ENCODE data around the gene TLK1.

Gene TLK1

DNA sequence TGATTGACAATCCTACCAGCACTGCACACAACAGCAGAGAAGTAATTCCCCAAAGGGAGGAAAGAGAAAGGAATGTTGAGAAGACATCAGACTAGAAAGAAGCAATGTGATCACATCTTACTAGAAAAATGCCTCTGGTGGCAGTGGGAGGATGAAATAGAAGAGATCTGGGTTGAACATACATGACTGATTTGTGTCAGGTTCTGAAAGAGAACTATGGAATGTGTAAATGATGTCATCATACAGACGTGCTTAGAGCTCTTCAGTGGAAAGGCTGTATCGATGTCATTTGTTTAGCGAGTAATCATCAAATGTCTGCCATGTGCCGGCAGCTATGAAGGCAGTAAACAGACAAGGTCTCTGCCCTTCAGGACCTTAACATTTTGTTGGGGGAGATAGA is 206.8 kb downstream of the TLK1 start:
- no peak for DNase-seq

DNA sequence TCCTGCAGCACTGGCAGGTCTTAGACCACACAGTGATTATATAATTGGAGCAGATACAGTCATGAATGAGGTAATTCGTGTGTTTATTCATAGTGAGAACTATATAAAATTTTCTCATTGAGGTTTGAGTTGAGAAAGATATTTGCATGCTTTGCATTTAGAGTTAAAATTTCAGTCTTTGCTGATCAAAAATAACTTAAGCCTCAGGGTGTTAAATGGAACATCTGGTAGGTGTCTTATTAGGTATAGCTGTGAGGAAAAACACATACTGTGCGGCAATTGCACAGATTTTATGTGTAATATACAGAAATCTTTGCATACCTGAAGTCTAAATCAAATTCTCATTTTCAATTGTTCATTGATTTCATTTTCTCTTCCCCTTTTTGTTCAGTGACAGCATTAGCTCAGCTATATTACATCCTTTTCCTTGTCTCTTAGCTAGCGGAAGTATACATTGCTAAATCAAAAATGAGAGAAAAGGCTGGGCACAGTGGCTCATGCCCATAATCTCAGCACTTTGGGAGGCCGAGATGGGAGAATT is 210.4 kb downstream of the TLK1 start:
- no peak for DNase-seq

DNA sequence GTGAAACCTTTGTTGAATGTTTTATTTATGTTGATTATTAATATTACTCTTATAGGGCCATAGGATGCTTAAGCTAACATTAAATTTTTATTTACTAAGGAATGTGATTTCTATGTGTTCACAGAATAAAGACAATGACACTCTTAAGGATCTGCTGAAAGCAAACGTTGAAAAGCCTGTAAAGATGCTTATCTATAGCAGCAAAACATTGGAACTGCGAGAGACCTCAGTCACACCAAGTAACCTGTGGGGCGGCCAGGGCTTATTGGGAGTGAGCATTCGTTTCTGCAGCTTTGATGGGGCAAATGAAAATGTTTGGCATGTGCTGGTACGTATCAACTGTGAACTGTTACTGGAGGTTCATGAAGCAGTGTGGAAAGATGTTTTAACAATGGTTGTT is 211.3 kb downstream of the TLK1 start:
- no peak for DNase-seq

DNA sequence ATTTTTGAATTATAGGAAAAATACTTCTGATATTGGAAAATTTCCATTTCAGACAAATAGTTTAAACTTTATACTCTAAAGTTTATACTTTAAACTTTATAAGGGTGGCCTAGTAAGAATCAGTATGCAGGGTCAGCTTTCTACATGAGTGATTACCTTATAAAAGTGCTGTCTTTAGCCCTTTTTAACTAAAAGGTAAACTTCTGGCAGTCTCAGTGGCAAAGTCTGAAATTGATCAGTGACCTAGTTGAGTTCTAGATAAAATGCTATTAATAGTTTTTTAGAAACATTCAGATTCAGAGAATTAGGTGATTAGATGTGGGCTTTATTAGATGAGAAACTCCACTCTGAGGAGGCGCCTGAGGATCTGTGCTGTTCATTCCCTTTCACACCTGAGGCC is 216.1 kb downstream of the TLK1 start:
- DNase-seq: no peak

DNA sequence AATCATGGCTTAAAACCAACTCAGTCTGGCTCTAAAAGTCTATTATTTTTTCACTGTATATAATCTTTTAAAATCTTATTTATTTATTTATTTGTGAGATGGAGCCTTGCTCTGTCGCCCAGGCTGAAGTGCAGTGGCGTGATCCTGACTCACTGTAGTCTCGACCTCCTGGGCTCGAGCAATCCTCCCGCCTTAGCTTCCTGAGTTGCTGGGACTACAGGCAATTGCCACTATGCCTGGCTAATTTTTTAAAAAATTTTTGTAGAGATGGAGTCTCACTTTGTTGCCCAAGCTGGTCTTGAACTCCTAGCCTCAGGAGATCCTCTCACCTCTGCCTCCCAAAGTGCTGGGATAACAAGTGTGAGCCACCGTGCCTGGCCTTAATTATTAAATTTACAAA is 217.1 kb downstream of the TLK1 start:
- DNase-seq: no peak

DNA sequence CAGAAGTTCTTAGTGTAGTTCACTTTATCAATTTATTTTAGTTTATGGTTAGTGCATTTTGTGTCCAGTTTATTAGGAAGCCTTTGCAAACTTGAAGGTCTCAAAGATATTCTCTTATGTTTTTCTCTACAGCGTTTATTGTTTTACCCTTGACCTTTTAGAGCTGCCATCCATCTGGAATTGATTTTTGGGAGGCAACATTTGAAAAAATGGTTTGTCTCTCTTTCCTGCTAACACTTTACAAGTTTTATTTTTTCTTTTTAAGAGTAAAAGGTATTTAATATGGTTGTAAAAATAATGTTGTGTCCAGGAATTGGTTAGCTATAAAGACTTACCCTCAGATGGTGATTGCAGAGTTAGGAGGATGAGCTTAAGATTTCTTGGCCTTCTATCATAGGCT is 217.7 kb downstream of the TLK1 start:
- DNase-seq: no peak

DNA sequence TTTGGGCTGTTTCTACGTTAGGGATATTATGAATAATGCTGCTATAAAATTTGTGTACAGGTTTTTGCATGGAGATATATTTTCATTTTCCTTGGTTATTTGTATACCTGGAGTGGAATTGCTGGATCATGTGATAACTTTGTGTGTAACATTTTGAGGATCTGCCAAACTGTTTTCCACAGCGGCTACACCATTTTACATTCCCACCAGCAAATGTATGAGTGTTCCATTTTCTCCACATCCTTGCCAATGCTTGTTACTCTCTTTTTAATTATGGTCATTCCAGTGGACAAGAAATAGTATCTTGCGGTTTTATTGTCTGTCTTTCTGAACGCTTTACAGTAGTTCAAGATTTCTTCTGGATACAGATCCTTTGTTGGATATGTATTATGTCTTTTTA is 218.1 kb downstream of the TLK1 start:
- no peak for DNase-seq
